GM12892 (cell line): ENCODE data around the gene XPNPEP2. TPM values are rescaled to one million over a fixed set of nuclear protein-coding genes. Genes with fewer than 3 reads are reported as not detected.

Source experiments
- DNase-seq: peaks from one replicate; pipeline ENCODE4 v3.0.0; 2011; ENCODE audit not compliant: insufficient read length
- FAIRE-seq: peaks from 2 replicates; lab custom pipeline; 2011; peaks lifted over from hg19 to GRCh38; lab: Jason Lieb, UNC
- POLR2A ChIP-seq: IDR thresholded peaks from 2 replicates; pipeline ENCODE4 v1.6.1; 2011; ENCODE audit warnings: low read depth, low read length, control low read depth
- POLR2AphosphoS5 ChIP-seq: IDR thresholded peaks from 2 replicates; pipeline ENCODE4 v1.6.1; 2011; ENCODE audit warnings: low read depth, low read length, control low read depth
- TAF1 ChIP-seq: IDR thresholded peaks from 2 replicates; pipeline ENCODE4 v1.6.1; 2011; ENCODE audit warnings: low read depth, mild to moderate bottlenecking, control low read depth, low read length, borderline replicate concordance
- polyA plus RNA-seq: library from polyadenylated mRNA; unstranded; fragments of >200 nt; gene quantifications from one replicate; pipeline ENCODE4 v1.2.1, GENCODE V29; 2012; ENCODE audit warnings: missing spikeins, inconsistent platforms; ENCODE audit not compliant: missing spikeins

XPNPEP2 gene
- polyA plus RNA-seq, result not detected

- TF ChIP-seq TAF1 (no peak), POLR2A (no peak), POLR2AphosphoS5 (no peak)
- DNase-seq (no peak), FAIRE-seq (no peak)
Measured at GRCh38 chrX:129738466-129739308, at the start of gene XPNPEP2. XPNPEP2 (plus strand) TSS chrX:129738979; CDS start chrX:129739214, 235 bp downstream.

GRCh38 chrX:129689796-129690195, 49.0 kb upstream of the XPNPEP2 start:
- TF ChIP-seq POLR2A, result no peak
- no peak for FAIRE-seq
- no peak for DNase-seq

- DNase-seq (no peak), FAIRE-seq (no peak)
- TF ChIP-seq POLR2A, result no peak
- no peak for TF ChIP-seq POLR2AphosphoS5
- TF ChIP-seq TAF1, result no peak
Measured at GRCh38 chrX:129690435-129690834, 48.3 kb upstream of the XPNPEP2 start.

- FAIRE-seq (no peak), DNase-seq (no peak)
- no peak for TF ChIP-seq POLR2A
- no peak for TF ChIP-seq POLR2AphosphoS5
- no peak for TF ChIP-seq TAF1
Measured at GRCh38 chrX:129693354-129693753, 45.4 kb upstream of the XPNPEP2 start.

- TF ChIP-seq TAF1, result no peak
- no peak for TF ChIP-seq POLR2AphosphoS5
- TF ChIP-seq POLR2A, result no peak
- FAIRE-seq, result no peak
- no peak for DNase-seq
Measured at GRCh38 chrX:129694805-129695204, 44.0 kb upstream of the XPNPEP2 start.

GRCh38 chrX:129695535-129695934, 43.2 kb upstream of the XPNPEP2 start:
- DNase-seq, result no peak
- no peak for FAIRE-seq
- TF ChIP-seq POLR2AphosphoS5, result no peak
- no peak for TF ChIP-seq TAF1
- no peak for TF ChIP-seq POLR2A

- TF ChIP-seq POLR2A, result no peak
- TF ChIP-seq POLR2AphosphoS5, result no peak
- TF ChIP-seq TAF1, result no peak
- no peak for DNase-seq
- FAIRE-seq, result no peak
Measured at GRCh38 chrX:129695937-129696336, 42.8 kb upstream of the XPNPEP2 start.

- FAIRE-seq, result no peak
- no peak for DNase-seq
- TF ChIP-seq POLR2AphosphoS5 (no peak), TAF1 (no peak), POLR2A (no peak)
Measured at GRCh38 chrX:129696463-129697155, 42.2 kb upstream of the XPNPEP2 start.

GRCh38 chrX:129697204-129697829, 41.5 kb upstream of the XPNPEP2 start:
- TF ChIP-seq TAF1 (no peak), POLR2A (no peak), POLR2AphosphoS5 (no peak)
- DNase-seq (no peak), FAIRE-seq (no peak)

DNA sequence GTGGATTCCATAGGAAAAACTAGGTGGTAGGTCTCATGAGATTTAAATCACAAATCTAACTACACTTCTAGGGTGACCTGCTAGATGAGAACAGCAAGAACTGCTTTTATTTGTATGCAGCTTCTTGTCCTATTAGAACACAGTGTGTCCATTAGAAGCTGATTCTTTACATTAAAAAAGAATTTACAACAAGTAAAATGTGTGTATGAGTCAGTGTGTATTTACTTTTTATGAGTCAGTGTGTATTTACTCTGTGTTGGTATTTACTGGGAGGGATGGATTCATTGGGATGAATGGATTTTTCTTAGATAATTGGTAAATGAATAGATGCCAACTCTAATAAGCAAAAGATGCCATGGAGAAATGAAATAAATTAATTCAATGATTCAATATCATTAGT, 40.6 kb upstream of the XPNPEP2 start:
- no peak for DNase-seq
- FAIRE-seq, result no peak
- TF ChIP-seq TAF1 (no peak), POLR2A (no peak), POLR2AphosphoS5 (no peak)

DNA sequence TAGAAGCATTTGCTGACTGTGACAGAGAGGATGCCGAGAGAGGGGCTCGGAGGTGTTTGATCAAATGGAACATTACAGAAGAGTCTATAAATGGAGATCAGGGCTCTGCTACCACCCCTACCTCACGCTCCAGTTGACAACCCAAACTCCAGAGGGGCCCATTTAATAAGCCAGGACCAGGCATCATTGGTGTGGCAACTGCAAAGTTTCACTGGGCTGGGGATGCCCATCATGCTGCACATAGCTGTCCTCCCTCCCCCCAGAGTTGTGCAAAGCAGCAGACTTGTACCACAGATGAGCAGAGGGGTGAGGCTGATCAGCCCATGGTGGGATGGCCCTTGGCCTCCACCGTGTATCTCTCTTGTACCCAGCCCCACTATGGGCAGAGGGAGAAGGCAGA, 38.2 kb upstream of the XPNPEP2 start:
- TF ChIP-seq POLR2AphosphoS5 (no peak), TAF1 (no peak), POLR2A (no peak)
- FAIRE-seq (no peak), DNase-seq (no peak)

DNA sequence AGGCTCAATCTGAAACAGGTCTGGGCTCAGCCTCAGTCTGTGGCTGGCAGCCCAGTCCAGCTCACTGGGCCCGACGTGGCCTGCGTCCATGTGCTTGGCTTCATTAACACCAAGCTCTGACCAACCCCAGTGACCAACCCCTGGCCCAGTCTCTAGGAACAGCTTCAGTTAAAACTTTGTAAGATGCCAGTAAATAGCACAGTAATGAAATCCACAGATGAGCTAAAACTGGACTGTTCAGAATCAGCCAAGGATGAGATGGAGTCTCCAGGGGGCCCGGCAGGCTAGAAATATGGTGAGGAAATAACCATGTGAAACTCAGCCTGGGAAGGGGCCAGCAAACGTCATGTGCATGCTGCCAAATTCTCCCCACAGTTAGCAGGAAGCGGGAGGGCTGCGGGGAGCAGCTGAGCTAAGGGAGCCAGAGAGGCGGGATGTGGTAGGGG, 37.1 kb upstream of the XPNPEP2 start:
- no peak for DNase-seq
- FAIRE-seq, result no peak
- TF ChIP-seq POLR2AphosphoS5 (no peak), POLR2A (no peak), TAF1 (no peak)
